Caco-2 (cell line): ENCODE results near the gene TPRG1. TPM values are rescaled to one million over a fixed set of nuclear protein-coding genes. Genes with fewer than 3 reads are reported as not detected.

Source experiments
- BruUV-seq: library from RNA; stranded (reverse); fragments of 400-500 nt; replicated peaks from 2 replicates; lab custom pipeline; 2021; lab: Mats Ljungman, UMichigan
- CTCF ChIA-PET: fragments of 300-600 bp; sonication (Branson Sonifier 250); formaldehyde crosslinking; loops from one replicate; lab custom pipeline; 2022; ENCODE audit warnings: antibody characterized with exemption; lab: Charles Lee
- POLR2A ChIA-PET: fragments of 300-600 bp; sonication (Branson Sonifier 250); formaldehyde crosslinking; loops from one replicate; lab custom pipeline; 2022; ENCODE audit warnings: antibody characterized with exemption; lab: Charles Lee
- DNase-seq, 2 experiments: peaks; one replicate each; pipeline versions ENCODE4 v3.0.0 to v3.0.0-alpha.2; 2020 to 2022
- H3K27me3 ChIP-seq: replicated peaks from 2 replicates; pipeline ENCODE4 v1.6.0; 2011; ENCODE audit warnings: low read length; ENCODE audit not compliant: control insufficient read depth, insufficient read depth
- H3K36me3 ChIP-seq: 2 replicates; pipeline ENCODE4 v1.5.1; 2011; ENCODE audit warnings: low read length; ENCODE audit not compliant: control insufficient read depth, insufficient read depth
- H3K4me1 ChIP-seq: fragments of 250-450 bp; sonication (Bioruptor Pico); 2 replicates; pipeline ENCODE4 v1.5.1; 2020; ENCODE audit warnings: mild to moderate bottlenecking
- H3K4me3 ChIP-seq: 2 replicates; pipeline ENCODE4 v1.5.1; 2011; ENCODE audit warnings: low read depth, mild to moderate bottlenecking, control low read depth, low read length
- H3K9me3 ChIP-seq: fragments of 250-450 bp; sonication (Bioruptor Pico); 2 replicates; pipeline ENCODE4 v1.5.1; 2020; ENCODE audit warnings: mild to moderate bottlenecking, moderate library complexity
- H3K27ac Mint-ChIP-seq: one replicate; pipeline ENCODE4 v1.8.0; 2022; ENCODE audit warnings: mixed read lengths; ENCODE audit not compliant: unreplicated experiment
- H3K27me3 Mint-ChIP-seq: one replicate; pipeline ENCODE4 v1.8.0; 2022; ENCODE audit warnings: mixed read lengths; ENCODE audit not compliant: insufficient read depth, unreplicated experiment
- H3K36me3 Mint-ChIP-seq: one replicate; pipeline ENCODE4 v1.8.0; 2022; ENCODE audit warnings: mild to moderate bottlenecking, mixed read lengths; ENCODE audit not compliant: insufficient read depth, unreplicated experiment
- H3K4me1 Mint-ChIP-seq: one replicate; pipeline ENCODE4 v1.8.0; 2022; ENCODE audit warnings: low read depth, mixed read lengths; ENCODE audit not compliant: unreplicated experiment
- H3K4me3 Mint-ChIP-seq: one replicate; pipeline ENCODE4 v1.8.0; 2022; ENCODE audit warnings: mild to moderate bottlenecking, moderate library complexity, mixed read lengths; ENCODE audit not compliant: unreplicated experiment
- H3K9me3 Mint-ChIP-seq: one replicate; pipeline ENCODE4 v1.8.0; 2022; ENCODE audit warnings: mixed read lengths; ENCODE audit not compliant: unreplicated experiment
- CTCF ChIP-seq, 2 experiments: fragments of 200-600 bp in 1 of 2; IDR thresholded peaks; 1 replicate in 1 of 2; 2 replicates in 1 of 2; pipeline versions ENCODE4 v1.5.1 to v1.8.0; 2011 to 2022; ENCODE audit warnings: antibody characterized with exemption in 1 of 2, control low read depth in 1 of 2, inconsistent platforms in 1 of 2, low read depth in 1 of 2, low read length in 1 of 2, mild to moderate bottlenecking in 1 of 2, moderate library complexity in 1 of 2; ENCODE audit not compliant: insufficient read depth in 1 of 2, severe bottlenecking in 1 of 2, unreplicated experiment in 1 of 2
- intact Hi-C: fragments of 100-400 bp; cut with micrococcal nuclease; formaldehyde crosslinking; loops from one replicate; pipeline ENCODE4 v1.10.0; 2022; ENCODE audit not compliant: unreplicated experiment
- total RNA-seq: library from RNA; stranded (reverse); gene quantifications from 2 replicates; pipeline ENCODE4 v1.2.3, GENCODE V29; 2022

TPRG1 gene
- total RNA-seq, 1 experiment from 2014 or later = 1.5 TPM

DNA sequence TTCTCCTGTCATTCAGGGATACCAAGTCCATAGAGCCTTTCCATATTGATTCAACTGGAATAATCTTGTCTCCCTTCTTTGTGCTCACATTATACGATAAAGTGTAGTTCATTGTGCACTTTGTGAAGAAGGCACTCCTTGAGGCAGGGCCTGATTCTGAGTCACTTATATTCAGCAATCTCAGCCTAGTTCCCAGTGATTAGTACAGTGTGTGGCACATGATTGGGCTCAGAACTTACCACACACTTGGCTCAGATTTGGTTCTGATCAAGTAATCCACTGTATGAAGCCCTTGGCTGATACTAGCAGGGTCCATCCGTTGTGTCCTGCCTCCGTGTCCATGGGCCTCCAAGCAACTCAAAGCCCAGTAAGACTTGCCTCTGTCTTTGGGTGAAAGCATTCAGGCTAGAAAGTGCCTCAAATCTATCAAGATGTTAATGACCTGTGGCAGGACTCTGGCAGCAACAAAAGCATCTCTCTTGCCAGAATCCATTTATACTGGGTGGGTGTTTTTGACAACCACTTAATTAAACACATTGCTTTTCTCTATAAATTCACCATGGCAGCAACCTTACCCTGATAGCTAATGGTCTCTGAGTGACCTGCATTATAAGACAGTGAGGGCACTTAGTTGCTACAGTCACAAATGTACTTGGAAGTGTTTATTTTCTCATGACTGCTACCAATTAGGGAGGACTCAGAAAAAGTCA lies 51.3 kb downstream of the TPRG1 start:
- Histone ChIP-seq H3K4me3 (no peak overlapping the region), H3K4me1 (no peaks in the 10 kb centered on the region), H3K36me3 (no peaks in the 10 kb centered on the region), H3K27me3 (no peaks in the 10 kb centered on the region), H3K9me3 (no peaks in the 10 kb centered on the region)
- no peaks in the 10 kb centered on the region for H3K9me3 Mint-ChIP-seq
- ChIA-PET POLR2A (no interaction called here), CTCF (no interaction called here)
- peaks cover 16% of the 10 kb centered on the region for H3K4me1 Mint-ChIP-seq
- DNase-seq = no peak
- no peak overlapping the region for H3K4me3 Mint-ChIP-seq
- BruUV-seq = no TSS peak
- H3K27me3 Mint-ChIP-seq = no peaks in the 10 kb centered on the region
- TF ChIP-seq CTCF (IDR thresholded peaks at IDR 0.05; ENCODE audit: insufficient read depth in 1 of 2, low read depth in 1 of 2, low read length in 1 of 2, severe bottlenecking in 1 of 2, unreplicated experiment in 1 of 2) = no peak
- no peak overlapping the region for H3K27ac Mint-ChIP-seq
- H3K36me3 Mint-ChIP-seq = no peaks in the 10 kb centered on the region
- intact Hi-C loops = no loop called here

DNA sequence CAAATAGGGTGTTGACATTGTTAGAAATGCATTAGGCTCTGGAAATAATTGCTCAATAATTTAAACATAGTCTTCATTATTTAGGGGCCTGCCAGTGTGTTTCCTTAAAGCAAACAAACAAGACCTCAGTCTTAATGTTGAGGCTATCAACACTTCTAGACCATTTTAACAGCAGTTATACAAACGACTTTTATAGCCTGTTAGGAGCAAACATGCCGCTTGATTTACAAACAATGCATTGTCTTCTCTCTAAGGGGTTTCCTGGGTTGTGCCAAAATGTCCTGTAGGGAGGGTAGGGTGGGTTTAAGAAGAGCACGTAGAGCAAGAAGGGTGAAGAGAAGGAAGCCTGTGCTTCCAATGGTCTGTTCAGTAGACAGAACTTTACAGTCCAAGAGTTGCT lies 53.7 kb downstream of the TPRG1 start:
- Histone ChIP-seq H3K27me3 (no peaks in the 10 kb centered on the region), H3K4me1 (peaks cover 8% of the 10 kb centered on the region; the same call in 1 of the 2 replicates), H3K4me3 (no peak overlapping the region), H3K36me3 (no peaks in the 10 kb centered on the region), H3K9me3 (no peaks in the 10 kb centered on the region)
- intact Hi-C loops = no loop called here
- BruUV-seq = no TSS peak
- Mint-ChIP-seq H3K4me3 (no peak overlapping the region), H3K4me1 (peaks cover 23% of the 10 kb centered on the region), H3K27ac (no peak overlapping the region), H3K27me3 (no peaks in the 10 kb centered on the region), H3K9me3 (no peaks in the 10 kb centered on the region), H3K36me3 (no peaks in the 10 kb centered on the region)
- DNase-seq = no peak
- ChIA-PET CTCF (no interaction called here), POLR2A (no interaction called here)
- no peak for TF ChIP-seq CTCF (IDR thresholded peaks at IDR 0.05; ENCODE audit: insufficient read depth in 1 of 2, low read depth in 1 of 2, low read length in 1 of 2, severe bottlenecking in 1 of 2, unreplicated experiment in 1 of 2)

GRCh38 chr3:189227249-189227648 lies 55.5 kb downstream of the TPRG1 start:
- Histone ChIP-seq H3K36me3 (no peaks in the 10 kb centered on the region), H3K9me3 (no peaks in the 10 kb centered on the region), H3K4me1 (peaks cover 8% of the 10 kb centered on the region; the same call in 1 of the 2 replicates), H3K4me3 (no peak overlapping the region), H3K27me3 (no peaks in the 10 kb centered on the region)
- intact Hi-C loops = no loop called here
- TF ChIP-seq CTCF (IDR thresholded peaks at IDR 0.05; ENCODE audit: insufficient read depth in 1 of 2, low read depth in 1 of 2, low read length in 1 of 2, severe bottlenecking in 1 of 2, unreplicated experiment in 1 of 2) = no peak
- no peaks in the 10 kb centered on the region for H3K27me3 Mint-ChIP-seq
- POLR2A ChIA-PET = no interaction called here
- CTCF ChIA-PET = no interaction called here
- H3K27ac Mint-ChIP-seq = no peak overlapping the region
- no peak overlapping the region for H3K4me3 Mint-ChIP-seq
- H3K36me3 Mint-ChIP-seq = no peaks in the 10 kb centered on the region
- no peaks in the 10 kb centered on the region for H3K9me3 Mint-ChIP-seq
- peaks cover 16% of the 10 kb centered on the region for H3K4me1 Mint-ChIP-seq
- DNase-seq = no peak
- BruUV-seq = no TSS peak
